Measurements from ENCODE around the gene LSS. TPM values are rescaled to one million over a fixed set of nuclear protein-coding genes. Genes with fewer than 3 reads are reported as not detected.
"Not testable (repeated sequence)": the region's sequence is repeated elsewhere in the genome, so short reads cannot be mapped to it uniquely, and the experiment has no call there.

LSS gene
- total and polyA plus RNA-seq, 3 experiments from 2014 or later = 16.1 to 20.4 (median 19.6) TPM

DNA sequence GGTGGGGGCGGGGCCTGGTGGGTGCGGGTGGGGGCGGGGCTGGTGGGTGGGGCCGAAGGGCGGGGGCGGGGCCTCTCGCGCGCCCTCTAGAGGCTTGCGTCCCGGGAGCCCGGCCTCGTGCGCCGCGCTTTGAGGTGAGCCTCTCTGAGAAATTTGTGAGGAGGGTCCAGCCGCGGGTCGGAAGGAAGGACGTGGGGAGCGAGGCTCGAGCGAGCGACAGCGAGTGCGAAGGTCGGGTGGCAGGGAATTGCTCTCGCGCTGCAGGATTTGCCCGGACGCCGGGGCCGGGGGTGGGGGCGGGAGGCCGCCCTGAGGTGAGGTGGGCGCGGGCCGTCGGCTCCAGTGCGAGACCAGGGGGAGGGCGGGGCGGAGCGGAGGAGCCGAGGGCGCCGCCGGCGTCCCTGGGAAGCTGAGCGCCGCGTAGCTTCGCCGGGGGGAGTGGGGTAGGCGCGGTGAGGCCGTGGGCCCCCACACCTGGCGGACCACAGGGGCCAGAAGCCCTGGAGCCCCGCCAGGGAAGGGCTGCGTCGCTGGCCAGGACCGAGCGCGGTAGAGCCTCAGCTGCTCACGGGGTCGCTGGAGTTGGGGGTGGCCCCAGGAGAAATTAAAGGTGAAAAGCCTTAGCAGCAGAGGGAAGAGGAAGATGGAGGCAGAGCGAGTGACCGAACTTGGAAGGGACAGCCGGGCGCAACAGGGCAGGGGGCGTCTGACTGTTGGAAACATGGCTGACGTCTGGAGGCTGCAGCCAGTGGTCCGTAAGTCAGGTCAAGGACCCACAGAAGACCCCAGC, 754 bp upstream of the LSS start:
- peaks cover 38% of the 10 kb centered on the region for H3K4me1 ChIP-seq (ENCODE audit: insufficient read depth, low read length)
- H3K36me3 Mint-ChIP-seq = peaks cover 0 to 20% (median 14%) of the 10 kb centered on the region in 3 donors
- H3K4me3 Mint-ChIP-seq = peak overlapping the region; percentile 81 to 98 (median 93)
- no peaks in the 10 kb centered on the region for H3K27me3 ChIP-seq (ENCODE audit: insufficient read depth, low read length, poor library complexity, severe bottlenecking)
- CTCF ChIA-PET = interaction anchor here (1.1 to 2.5 kb wide), 3 partner anchors 11 to 86 kb away, joined by 4 to 14 read pairs (median 5); no protein-coding TSS in a partner anchor
- no peaks in the 10 kb centered on the region for H3K9me3 ChIP-seq (ENCODE audit: low read length)
- peak overlapping the region; percentile 57 to 99 (median 96) for H3K27ac Mint-ChIP-seq
- peak overlapping the region; percentile 47 for H3K4me3 ChIP-seq (ENCODE audit: low read length)
- peak overlapping the region; percentile 75 for H3K27ac ChIP-seq (ENCODE audit: low read depth, low read length)
- DNase-seq = no peak
- peaks cover 51 to 73% (median 62%) of the 10 kb centered on the region in 3 donors for H3K4me1 Mint-ChIP-seq
- H3K36me3 ChIP-seq (ENCODE audit: insufficient read depth, low read length) = peaks cover 6% of the 10 kb centered on the region
- POLR2A ChIA-PET = no interaction called here
- H3K9me3 Mint-ChIP-seq = no peaks in the 10 kb centered on the region
- H3K27me3 Mint-ChIP-seq = no peaks in the 10 kb centered on the region

DNA sequence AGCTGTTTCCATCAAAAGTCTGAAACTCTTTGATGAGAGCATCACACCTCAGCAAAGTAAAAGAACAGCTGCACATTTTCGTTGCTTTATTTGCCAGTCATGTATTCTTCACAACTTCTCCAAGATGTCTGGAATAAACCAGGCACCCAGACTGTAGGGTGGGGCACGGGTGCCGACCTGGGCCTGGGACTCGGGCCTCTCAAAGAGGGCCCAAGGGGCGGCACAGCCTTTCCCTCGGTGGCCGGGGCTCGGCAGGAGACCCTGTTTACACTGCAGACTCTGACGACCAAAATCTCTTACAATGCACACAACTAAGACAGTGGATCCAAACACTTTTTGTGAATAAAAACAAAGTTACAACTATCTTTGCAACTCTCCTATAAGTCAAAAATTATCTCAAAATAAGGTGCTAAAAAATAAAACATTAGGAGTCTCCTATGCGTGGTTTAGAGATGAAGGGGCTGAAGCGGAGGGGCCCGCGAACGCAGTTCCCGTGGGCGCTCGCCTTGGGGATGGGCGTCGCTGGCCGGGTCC, 696 bp downstream of the LSS start:
- POLR2A ChIA-PET = no interaction called here
- Mint-ChIP-seq H3K36me3 (peaks cover 0 to 11% (median 8%) of the 10 kb centered on the region in 3 donors), H3K4me3 (peak overlapping the region; percentile 79 to 92 (median 83)), H3K27ac (peak overlapping the region; percentile 25 to 85 (median 62)), H3K4me1 (peaks cover 39 to 62% (median 51%) of the 10 kb centered on the region in 3 donors), H3K27me3 (no peaks in the 10 kb centered on the region), H3K9me3 (no peaks in the 10 kb centered on the region)
- CTCF ChIA-PET = no interaction called here
- Histone ChIP-seq H3K27ac (ENCODE audit: low read depth, low read length) (peak overlapping the region; percentile 76), H3K4me1 (ENCODE audit: insufficient read depth, low read length) (peaks cover 28% of the 10 kb centered on the region), H3K36me3 (ENCODE audit: insufficient read depth, low read length) (no peaks in the 10 kb centered on the region), H3K27me3 (ENCODE audit: insufficient read depth, low read length, poor library complexity, severe bottlenecking) (no peaks in the 10 kb centered on the region), H3K9me3 (ENCODE audit: low read length) (no peaks in the 10 kb centered on the region), H3K4me3 (ENCODE audit: low read length) (peak overlapping the region; percentile 65)
- DNase-seq = peak in 2 of 5 donors; percentile 23 to 44

DNA sequence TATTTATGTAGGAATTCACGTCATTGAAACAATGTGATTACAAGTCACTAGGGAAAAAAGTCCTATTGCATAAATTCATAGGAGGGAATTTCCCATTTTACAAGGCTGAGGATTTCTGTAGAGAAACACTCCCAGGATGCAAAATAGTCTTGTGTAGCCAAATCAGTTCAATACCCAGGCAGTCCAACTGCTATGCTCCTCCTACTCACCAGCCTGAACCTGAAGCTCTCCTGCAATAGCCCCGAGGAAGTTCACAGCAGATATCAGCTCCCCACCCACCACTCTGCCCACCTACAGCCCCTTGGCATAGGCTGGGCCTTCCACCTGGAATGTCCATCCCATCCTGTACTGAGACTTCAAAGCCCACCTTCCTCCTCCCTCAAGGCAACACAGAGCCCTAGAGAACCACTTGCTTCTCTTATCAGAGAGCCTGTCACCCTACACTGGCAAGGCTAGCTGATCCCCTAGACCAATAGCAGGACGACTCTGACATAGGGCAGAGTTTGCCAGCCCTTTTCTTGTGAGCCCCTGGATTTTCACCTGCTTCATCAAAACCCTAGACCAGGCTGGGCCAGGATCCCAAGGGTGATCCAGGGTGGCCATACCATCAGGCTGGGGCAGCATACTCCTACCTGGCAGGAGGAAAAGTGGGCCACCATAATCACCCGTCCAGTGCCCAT, 1.5 kb downstream of the LSS start:
- Mint-ChIP-seq H3K4me3 (peak overlapping the region; percentile 79 to 92 (median 83)), H3K27me3 (no peaks in the 10 kb centered on the region), H3K27ac (peak overlapping the region in 7 of 8 donors; percentile 55 to 85 (median 68)), H3K36me3 (peaks cover 0 to 16% (median 7%) of the 10 kb centered on the region in 3 donors), H3K9me3 (no peaks in the 10 kb centered on the region), H3K4me1 (peaks cover 37 to 58% (median 51%) of the 10 kb centered on the region in 3 donors)
- peak in 1 of 5 donors; percentile 27 for DNase-seq
- no peaks in the 10 kb centered on the region for H3K9me3 ChIP-seq (ENCODE audit: low read length)
- H3K36me3 ChIP-seq (ENCODE audit: insufficient read depth, low read length) = peaks cover 5% of the 10 kb centered on the region
- ChIA-PET POLR2A (no interaction called here), CTCF (no interaction called here)
- peak overlapping the region; percentile 65 for H3K4me3 ChIP-seq (ENCODE audit: low read length)
- H3K4me1 ChIP-seq (ENCODE audit: insufficient read depth, low read length) = peaks cover 28% of the 10 kb centered on the region
- no peaks in the 10 kb centered on the region for H3K27me3 ChIP-seq (ENCODE audit: insufficient read depth, low read length, poor library complexity, severe bottlenecking)
- H3K27ac ChIP-seq (ENCODE audit: low read depth, low read length) = no peak overlapping the region

DNA sequence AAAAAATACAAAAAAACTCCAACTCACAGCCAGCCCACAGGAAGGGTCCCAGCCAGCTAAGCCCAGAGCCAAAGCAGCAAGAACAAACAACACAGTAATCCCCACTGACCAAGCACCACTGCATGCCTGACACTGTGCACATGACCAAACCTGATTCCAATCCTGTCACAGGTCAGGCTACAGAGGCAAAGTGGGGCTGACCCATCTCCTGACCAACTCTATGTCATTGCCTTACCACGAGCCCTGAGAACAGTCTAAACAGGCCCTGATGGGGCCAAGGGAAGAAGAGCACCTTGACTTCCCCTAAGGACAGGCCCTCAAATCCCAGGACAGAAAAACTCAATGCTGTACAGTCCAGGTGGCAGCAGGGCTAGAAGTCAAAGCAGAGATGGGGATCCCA, 2.4 kb downstream of the LSS start:
- H3K4me1 Mint-ChIP-seq = peaks cover 31 to 54% (median 43%) of the 10 kb centered on the region in 3 donors
- H3K4me3 Mint-ChIP-seq = peak overlapping the region in 2 of 7 donors; percentile 32 to 81
- CTCF ChIA-PET = interaction anchor here (0.7 kb wide), 1 partner anchor 199 kb away, joined by 3 read pairs; no protein-coding TSS in a partner anchor
- peak in 1 of 5 donors; percentile 21 for DNase-seq
- no peaks in the 10 kb centered on the region for H3K9me3 Mint-ChIP-seq
- Histone ChIP-seq H3K36me3 (ENCODE audit: insufficient read depth, low read length) (peaks cover 5% of the 10 kb centered on the region), H3K27me3 (ENCODE audit: insufficient read depth, low read length, poor library complexity, severe bottlenecking) (no peaks in the 10 kb centered on the region), H3K4me1 (ENCODE audit: insufficient read depth, low read length) (peaks cover 24% of the 10 kb centered on the region), H3K9me3 (ENCODE audit: low read length) (no peaks in the 10 kb centered on the region), H3K4me3 (ENCODE audit: low read length) (no peak overlapping the region), H3K27ac (ENCODE audit: low read depth, low read length) (no peak overlapping the region)
- H3K36me3 Mint-ChIP-seq = peaks cover 0 to 25% (median 2%) of the 10 kb centered on the region in 3 donors
- H3K27ac Mint-ChIP-seq = peak overlapping the region in 2 of 8 donors; percentile 20 to 57
- POLR2A ChIA-PET = no interaction called here
- H3K27me3 Mint-ChIP-seq = no peaks in the 10 kb centered on the region

DNA sequence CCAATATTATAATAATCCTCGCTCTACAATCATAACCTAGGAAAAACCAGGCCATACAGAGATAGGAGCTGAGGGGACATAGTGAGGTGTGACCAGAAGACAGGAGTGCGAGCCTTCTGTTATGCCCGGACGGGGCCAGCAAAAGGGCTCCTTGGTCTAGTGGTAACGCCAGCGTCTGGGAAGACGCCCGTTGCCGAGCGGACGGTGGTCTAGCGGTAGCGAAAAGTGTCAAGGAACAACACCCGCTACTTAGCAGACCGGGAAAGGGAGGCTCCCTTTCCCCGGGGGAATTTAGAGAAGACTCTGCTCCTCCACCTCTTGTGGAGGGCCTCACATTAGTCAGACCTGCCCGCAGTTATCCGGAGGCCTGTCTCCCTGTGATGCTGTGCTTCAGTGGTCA, 4.9 kb downstream of the LSS start:
- H3K36me3 ChIP-seq (ENCODE audit: insufficient read depth, low read length); H3K27ac ChIP-seq (ENCODE audit: low read depth, low read length); H3K9me3 ChIP-seq (ENCODE audit: low read length); DNase-seq; H3K9me3 Mint-ChIP-seq; CTCF ChIA-PET; H3K27me3 ChIP-seq (ENCODE audit: insufficient read depth, low read length, poor library complexity, severe bottlenecking); H3K4me3 ChIP-seq (ENCODE audit: low read length); H3K4me3 Mint-ChIP-seq; H3K27me3 Mint-ChIP-seq; POLR2A ChIA-PET; H3K27ac Mint-ChIP-seq: not testable (repeated sequence)
- H3K4me1 ChIP-seq (ENCODE audit: insufficient read depth, low read length) = peaks cover 15% of the 10 kb centered on the region
- Mint-ChIP-seq H3K36me3 (peaks cover 0 to 44% (median 1%) of the 10 kb centered on the region in 3 donors), H3K4me1 (peaks cover 20 to 38% (median 27%) of the 10 kb centered on the region in 3 donors)

DNA sequence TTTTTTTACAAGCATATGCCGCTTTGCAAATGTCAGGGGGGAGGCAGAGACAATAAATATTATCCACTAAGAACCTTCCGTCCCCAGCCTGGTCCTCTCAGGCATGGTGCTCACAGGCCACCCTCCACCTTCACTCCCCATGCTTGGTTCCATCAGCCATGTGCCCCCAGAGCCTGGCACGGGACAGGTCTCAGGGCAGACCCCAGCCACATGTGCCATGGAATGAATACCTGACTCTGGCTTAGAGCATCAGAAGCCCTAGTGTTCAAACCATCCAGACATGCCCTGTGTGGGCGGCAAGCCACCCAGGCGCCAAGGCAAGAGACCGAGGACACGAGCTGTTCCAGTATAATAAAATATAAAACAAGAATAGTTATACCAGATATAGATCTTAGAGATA, 5.4 kb downstream of the LSS start:
- H3K27me3 Mint-ChIP-seq = no peaks in the 10 kb centered on the region
- peaks cover 20 to 38% (median 27%) of the 10 kb centered on the region in 3 donors for H3K4me1 Mint-ChIP-seq
- no peaks in the 10 kb centered on the region for H3K9me3 ChIP-seq (ENCODE audit: low read length)
- no peaks in the 10 kb centered on the region for H3K27me3 ChIP-seq (ENCODE audit: insufficient read depth, low read length, poor library complexity, severe bottlenecking)
- no peaks in the 10 kb centered on the region for H3K9me3 Mint-ChIP-seq
- H3K27ac Mint-ChIP-seq = no peak overlapping the region
- CTCF ChIA-PET = no interaction called here
- H3K27ac ChIP-seq (ENCODE audit: low read depth, low read length) = no peak overlapping the region
- H3K36me3 ChIP-seq (ENCODE audit: insufficient read depth, low read length) = peaks cover 5% of the 10 kb centered on the region
- POLR2A ChIA-PET = no interaction called here
- H3K4me3 Mint-ChIP-seq = no peak overlapping the region
- DNase-seq = no peak
- H3K4me1 ChIP-seq (ENCODE audit: insufficient read depth, low read length) = peaks cover 15% of the 10 kb centered on the region
- no peak overlapping the region for H3K4me3 ChIP-seq (ENCODE audit: low read length)
- H3K36me3 Mint-ChIP-seq = peaks cover 0 to 44% (median 1%) of the 10 kb centered on the region in 3 donors

DNA sequence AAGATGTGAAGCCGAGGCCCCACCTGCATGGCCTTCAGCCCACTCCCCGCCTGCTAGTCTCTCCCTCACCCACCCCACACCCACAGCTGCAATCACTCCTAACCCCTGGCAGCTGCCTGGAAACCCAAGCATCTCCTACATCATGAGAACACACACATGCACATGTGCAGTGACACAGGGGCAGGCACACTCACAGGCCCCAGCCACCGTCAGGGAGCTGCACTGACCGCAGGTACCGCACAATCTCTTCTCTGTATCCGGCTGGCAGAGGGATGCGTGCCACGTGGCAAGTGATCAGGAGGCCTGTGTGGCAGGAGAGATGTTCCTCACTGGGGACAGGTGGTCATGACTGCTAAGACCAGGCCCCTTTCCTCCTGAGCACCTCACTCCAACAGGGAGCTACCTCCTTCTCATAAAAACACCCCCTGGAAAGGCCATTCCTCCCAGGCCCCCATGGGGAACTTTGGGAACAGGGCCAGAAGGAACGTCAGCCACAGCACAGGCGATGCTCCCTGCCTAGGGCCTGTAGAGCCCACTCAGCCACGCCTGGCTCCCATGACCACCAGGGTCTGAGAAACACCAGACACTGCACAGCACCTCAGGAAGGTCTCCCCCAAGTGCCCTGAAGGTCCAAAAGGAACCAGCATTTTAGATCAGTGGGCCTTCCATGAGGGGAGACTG, 6.0 kb downstream of the LSS start:
- no peak overlapping the region for H3K27ac Mint-ChIP-seq
- no peaks in the 10 kb centered on the region for H3K27me3 Mint-ChIP-seq
- Histone ChIP-seq H3K4me3 (ENCODE audit: low read length) (no peak overlapping the region), H3K4me1 (ENCODE audit: insufficient read depth, low read length) (peaks cover 8% of the 10 kb centered on the region), H3K27me3 (ENCODE audit: insufficient read depth, low read length, poor library complexity, severe bottlenecking) (no peaks in the 10 kb centered on the region), H3K9me3 (ENCODE audit: low read length) (no peaks in the 10 kb centered on the region), H3K27ac (ENCODE audit: low read depth, low read length) (no peak overlapping the region), H3K36me3 (ENCODE audit: insufficient read depth, low read length) (peaks cover 5% of the 10 kb centered on the region)
- H3K4me3 Mint-ChIP-seq = no peak overlapping the region
- H3K9me3 Mint-ChIP-seq = no peaks in the 10 kb centered on the region
- H3K36me3 Mint-ChIP-seq = peaks cover 0 to 43% (median 1%) of the 10 kb centered on the region in 3 donors
- CTCF ChIA-PET = no interaction called here
- no peak for DNase-seq
- H3K4me1 Mint-ChIP-seq = peaks cover 15 to 32% (median 22%) of the 10 kb centered on the region in 3 donors
- POLR2A ChIA-PET = no interaction called here

All from CD8-positive, alpha-beta memory T cell (primary cell).